Common myeloid progenitor, CD34-positive (primary cell): ENCODE results near the gene SMIM41.

Source experiments
- CTCF ChIA-PET: fragments of 350-600 bp; sonication (Branson Sonifier 250); formaldehyde crosslinking; loops from one replicate; lab custom pipeline; 2021; ENCODE audit warnings: antibody characterized with exemption; lab: Charles Lee
- POLR2A ChIA-PET: fragments of 350-600 bp; sonication (Branson Sonifier 250); formaldehyde crosslinking; loops from one replicate; lab custom pipeline; 2021; ENCODE audit warnings: antibody characterized with exemption; lab: Charles Lee
- DNase-seq, 3 donors: peaks; one replicate each; pipeline versions ENCODE4 v3.0.0 to v3.0.0-alpha.2; 2013
- H3K27ac ChIP-seq, 2 experiments: 1 replicate in 1 of 2; 2 replicates in 1 of 2; pipeline ENCODE4 v1.7.0; 2013; ENCODE audit warnings: inconsistent platforms in 2 of 2, low read length in 2 of 2, mild to moderate bottlenecking in 2 of 2, low read depth in 1 of 2, moderate library complexity in 1 of 2; ENCODE audit not compliant: severe bottlenecking in 2 of 2, insufficient read depth in 1 of 2, poor library complexity in 1 of 2
- H3K27me3 ChIP-seq, 5 experiments: replicated peaks in 2 of 5; 1 replicate in 3 of 5; 2 replicates in 2 of 5; pipeline versions ENCODE4 v1.6.1 to v1.7.0; 2013; ENCODE audit warnings: low read length in 4 of 5, mild to moderate bottlenecking in 2 of 5, moderate library complexity in 2 of 5, inconsistent platforms in 1 of 5; ENCODE audit not compliant: insufficient read depth in 5 of 5, control insufficient read depth in 4 of 5
- H3K36me3 ChIP-seq, 4 experiments: 1 replicate in 2 of 4; 2 replicates in 2 of 4; pipeline versions ENCODE4 v1.6.1 to v1.7.0; 2013; ENCODE audit warnings: low read length in 3 of 4, control low read depth in 1 of 4, mild to moderate bottlenecking in 1 of 4; ENCODE audit not compliant: control insufficient read depth in 4 of 4, insufficient read depth in 4 of 4
- H3K4me1 ChIP-seq, 4 experiments: 1 replicate in 3 of 4; 2 replicates in 1 of 4; pipeline versions ENCODE4 v1.6.1 to v1.7.1; 2013; ENCODE audit warnings: low read length in 3 of 4, mild to moderate bottlenecking in 3 of 4, control low read depth in 1 of 4, inconsistent platforms in 1 of 4, moderate library complexity in 1 of 4; ENCODE audit not compliant: control insufficient read depth in 4 of 4, insufficient read depth in 4 of 4; ENCODE audit errors: control extremely low read depth in 1 of 4
- H3K4me3 ChIP-seq, 7 experiments: 1 replicate in 4 of 7; 2 replicates in 3 of 7; pipeline versions ENCODE4 v1.5.1 to v1.7.0; 2013; ENCODE audit warnings: mild to moderate bottlenecking in 7 of 7, low read length in 6 of 7, moderate library complexity in 6 of 7, inconsistent platforms in 2 of 7, low read depth in 2 of 7, control low read depth in 1 of 7; ENCODE audit not compliant: insufficient read depth in 4 of 7, control insufficient read depth in 1 of 7; ENCODE audit errors: extremely low read depth in 1 of 7
- H3K9me3 ChIP-seq, 5 experiments: 1 replicate in 4 of 5; 2 replicates in 1 of 5; pipeline versions ENCODE4 v1.6.1 to v1.7.1; 2013; ENCODE audit warnings: low read length in 4 of 5, mild to moderate bottlenecking in 2 of 5, inconsistent platforms in 1 of 5, low read depth in 1 of 5, moderate library complexity in 1 of 5; ENCODE audit not compliant: control insufficient read depth in 4 of 5, insufficient read depth in 2 of 5; ENCODE audit errors: control extremely low read depth in 1 of 5
- WGBS: methylation state at CpG from one replicate; pipeline ENCODE4 v1.1.5; 2013; ENCODE audit not compliant: insufficient coverage; 5-methylcytosine and 5-hydroxymethylcytosine counted together

SMIM41 gene

DNA sequence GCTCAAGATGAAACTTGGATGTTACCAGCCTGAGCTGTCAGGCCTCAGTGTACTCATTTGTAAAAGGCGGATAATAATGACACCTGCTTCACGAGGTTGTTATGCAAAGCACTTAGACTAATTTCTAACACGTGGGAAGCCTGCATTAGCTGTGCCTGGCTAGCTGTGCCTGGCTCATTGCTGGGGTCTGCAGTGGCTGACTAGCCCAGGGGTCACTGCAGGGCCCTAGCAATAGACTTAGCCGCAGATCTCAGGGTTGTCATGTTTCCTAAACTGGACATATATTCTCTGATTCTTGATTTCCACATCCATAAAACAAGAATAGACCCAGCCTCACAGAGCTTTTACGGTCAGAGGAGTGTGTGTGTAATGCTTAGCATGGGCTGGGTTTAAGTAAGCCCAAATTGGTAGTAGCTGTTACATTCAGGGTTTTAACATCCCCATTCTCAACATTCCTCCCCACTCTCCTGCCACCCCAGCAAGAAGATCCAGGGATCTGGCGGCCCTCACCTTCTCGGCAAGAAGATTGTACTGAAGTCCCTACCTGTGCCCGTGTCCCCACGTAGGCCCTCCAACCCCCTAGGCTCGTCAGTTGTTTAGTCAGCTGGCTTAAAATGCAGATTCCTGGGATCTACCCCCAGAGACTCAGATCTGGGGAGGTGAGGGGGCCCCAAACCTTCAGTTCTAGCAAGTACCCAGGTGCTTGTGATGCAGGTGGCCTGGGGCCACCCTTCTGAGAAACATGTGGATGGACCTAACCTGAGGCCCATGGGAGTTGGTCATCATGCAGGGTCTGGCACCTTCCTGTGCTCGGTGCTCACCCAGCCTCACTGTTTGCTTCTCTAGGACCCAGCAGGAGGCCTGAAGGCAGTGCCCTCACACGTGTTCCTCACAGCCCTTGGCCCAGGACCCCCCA lies 19.7 kb upstream of the SMIM41 start:
- Histone ChIP-seq H3K36me3 (peaks cover 0 to 4% (median 0%) of the 10 kb centered on the region in 4 experiments), H3K27ac (no peak overlapping the region), H3K27me3 (no peaks in the 10 kb centered on the region), H3K4me1 (peaks cover 0 to 5% (median 0%) of the 10 kb centered on the region in 4 experiments), H3K4me3 (no peak overlapping the region), H3K9me3 (no peaks in the 10 kb centered on the region)
- DNase-seq = no peak
- CTCF ChIA-PET = interaction anchor here (0.6 to 31.9 kb wide), 8 partner anchors 10 to 56 kb away, joined by 3 to 661 read pairs (median 4); partner anchors contain the start of gene ATG101
- POLR2A ChIA-PET = interaction anchor here (0.6 to 2.0 kb wide), 4 partner anchors 8 to 35 kb away, joined by 3 to 5 read pairs (median 4); partner anchors contain the start of gene ATG101
- WGBS = 88% methylated on average over 11 of the region's 12 CpGs

- Histone ChIP-seq H3K4me1 (peaks cover 0 to 5% (median 0%) of the 10 kb centered on the region in 4 experiments), H3K4me3 (no peak overlapping the region), H3K36me3 (peaks cover 0 to 4% (median 0%) of the 10 kb centered on the region in 4 experiments), H3K9me3 (no peaks in the 10 kb centered on the region), H3K27me3 (no peaks in the 10 kb centered on the region), H3K27ac (no peak overlapping the region)
- DNase-seq = no peak
- ChIA-PET CTCF (interaction anchor here (1.3 to 31.9 kb wide), 5 partner anchors 9 to 34 kb away, joined by 3 to 661 read pairs (median 9); partner anchors contain the start of genes ATG101 and NR4A1), POLR2A (interaction anchor here (1.1 to 2.0 kb wide), 3 partner anchors 9 to 36 kb away, joined by 3 to 5 read pairs (median 4); partner anchors contain the start of gene ATG101)
- 97% methylated on average over 12 of the region's 14 CpGs for WGBS
These were observed 18.9 kb upstream of the SMIM41 start for GRCh38 chr12:52060498-52061177.

- CTCF ChIA-PET = interaction anchor here (1.0 to 31.9 kb wide), 6 partner anchors 9 to 35 kb away, joined by 3 to 661 read pairs (median 6); partner anchors contain the start of genes ATG101 and NR4A1
- no peak overlapping the region for H3K27ac ChIP-seq
- H3K4me1 ChIP-seq = peaks cover 0 to 5% (median 0%) of the 10 kb centered on the region in 4 experiments
- H3K4me3 ChIP-seq = no peak overlapping the region
- peaks cover 0 to 4% (median 0%) of the 10 kb centered on the region in 4 experiments for H3K36me3 ChIP-seq
- WGBS = 93% methylated on average over 8 of the region's 12 CpGs
- H3K27me3 ChIP-seq = no peaks in the 10 kb centered on the region
- POLR2A ChIA-PET = interaction anchor here (1.0 to 1.7 kb wide), 6 partner anchors 8 to 37 kb away, joined by 3 to 4 read pairs (median 4); partner anchors contain the start of gene NR4A1
- H3K9me3 ChIP-seq = no peaks in the 10 kb centered on the region
- DNase-seq = no peak
These were observed 17.9 kb upstream of the SMIM41 start for GRCh38 chr12:52061470-52062166.

- CTCF ChIA-PET = interaction anchor here (1.0 to 31.9 kb wide), 5 partner anchors 8 to 36 kb away, joined by 3 to 661 read pairs (median 9); partner anchors contain the start of genes ATG101 and NR4A1
- POLR2A ChIA-PET = interaction anchor here (1.0 to 1.7 kb wide), 4 partner anchors 9 to 37 kb away, joined by 3 to 4 read pairs (median 4); partner anchors contain the start of gene NR4A1
- H3K27ac ChIP-seq = no peak overlapping the region
- 99% methylated on average over 6 of the region's 6 CpGs for WGBS
- H3K9me3 ChIP-seq = no peaks in the 10 kb centered on the region
- H3K4me1 ChIP-seq = peaks cover 0 to 5% (median 0%) of the 10 kb centered on the region in 4 experiments
- H3K27me3 ChIP-seq = no peaks in the 10 kb centered on the region
- H3K36me3 ChIP-seq = peaks cover 0 to 2% (median 0%) of the 10 kb centered on the region in 4 experiments
- H3K4me3 ChIP-seq = no peak overlapping the region
- DNase-seq = no peak
These were observed 17.1 kb upstream of the SMIM41 start for GRCh38 chr12:52062167-52063081.

- H3K4me1 ChIP-seq = peaks cover 0 to 5% (median 0%) of the 10 kb centered on the region in 4 experiments
- CTCF ChIA-PET = interaction anchor here (1.0 to 31.9 kb wide), 4 partner anchors 11 to 37 kb away, joined by 3 to 661 read pairs (median 4); partner anchors contain the start of gene NR4A1
- H3K27ac ChIP-seq = no peak overlapping the region
- H3K36me3 ChIP-seq = no peaks in the 10 kb centered on the region
- no peaks in the 10 kb centered on the region for H3K27me3 ChIP-seq
- WGBS = 96% methylated on average over 15 of the region's 20 CpGs
- no peak for DNase-seq
- no peaks in the 10 kb centered on the region for H3K9me3 ChIP-seq
- H3K4me3 ChIP-seq = no peak overlapping the region
- POLR2A ChIA-PET = interaction anchor here (0.6 to 1.7 kb wide), 3 partner anchors 11 to 38 kb away, joined by 3 to 4 read pairs (median 4); partner anchors contain the start of gene NR4A1
These were observed 16.2 kb upstream of the SMIM41 start for GRCh38 chr12:52063082-52063924.
